IMR-90 (cell line): ENCODE results near the gene PLB1. TPM values are rescaled to one million over a fixed set of nuclear protein-coding genes. Genes with fewer than 3 reads are reported as not detected.

ENCODE experiments used
- ATAC-seq: fragments of 200-7000 bp; cut with Tn5 transposase; 2 replicates; pipeline ENCODE4 v1.9.1; 2020; ENCODE audit warnings: low read depth, mild to moderate bottlenecking, moderate library complexity
- BruUV-seq: library from RNA; stranded (reverse); fragments of 400-500 nt; replicated peaks from 2 replicates; lab custom pipeline; 2021; lab: Mats Ljungman, UMichigan
- CTCF ChIA-PET: fragments of 300-600 bp; formaldehyde crosslinking; extraction: SDS; loops from one replicate; lab custom pipeline; 2021; ENCODE audit warnings: antibody characterized with exemption; lab: Yijun Ruan, JAX
- POLR2A ChIA-PET: fragments of 300-600 bp; sonication (Branson Sonifier 250); formaldehyde crosslinking; loops from one replicate; lab custom pipeline; 2022; ENCODE audit warnings: antibody characterized with exemption; ENCODE audit not compliant: unreplicated experiment; lab: Charles Lee
- DNase-seq: peaks from one replicate; pipeline ENCODE4 v3.0.0; 2013
- H2AFZ ChIP-seq: replicated peaks from 2 replicates; pipeline ENCODE3; 2013; ENCODE audit warnings: low read length, mild to moderate bottlenecking; ENCODE audit not compliant: poor library complexity
- H2AK5ac ChIP-seq: 2 replicates; pipeline ENCODE4 v1.6.1; 2013; ENCODE audit warnings: low read depth, low read length, inconsistent platforms
- H2AK9ac ChIP-seq: replicated peaks from 2 replicates; pipeline ENCODE3; 2013; ENCODE audit warnings: mild to moderate bottlenecking, low read depth, low read length, moderate library complexity; ENCODE audit not compliant: poor library complexity
- H2BK120ac ChIP-seq: 2 replicates; pipeline ENCODE4 v1.6.1; 2013; ENCODE audit warnings: low read depth, low read length, inconsistent platforms
- H2BK15ac ChIP-seq: 3 replicates; pipeline ENCODE4 v1.6.1; 2013; ENCODE audit warnings: low read depth, low read length, inconsistent platforms
- H2BK20ac ChIP-seq: 2 replicates; pipeline ENCODE4 v1.6.1; 2013; ENCODE audit warnings: low read depth, mild to moderate bottlenecking, inconsistent platforms, low read length, moderate library complexity
- H2BK5ac ChIP-seq: 2 replicates; pipeline ENCODE4 v1.6.1; 2013; ENCODE audit warnings: mild to moderate bottlenecking, low read depth, low read length, inconsistent platforms; ENCODE audit not compliant: poor library complexity, severe bottlenecking
- H3K14ac ChIP-seq: replicated peaks from 2 replicates; pipeline ENCODE4 v1.6.1; 2013; ENCODE audit warnings: low read depth, low read length, inconsistent platforms
- H3K18ac ChIP-seq: 2 replicates; pipeline ENCODE4 v1.6.1; 2013; ENCODE audit warnings: low read depth, low read length, control low read depth
- H3K23ac ChIP-seq: 2 replicates; pipeline ENCODE4 v1.6.1; 2013; ENCODE audit warnings: low read depth, low read length, inconsistent platforms
- H3K27ac ChIP-seq: 2 replicates; pipeline ENCODE4 v1.5.1; 2013; ENCODE audit warnings: mild to moderate bottlenecking, control low read depth, low read length; ENCODE audit not compliant: insufficient read depth
- H3K27me3 ChIP-seq: 2 replicates; pipeline ENCODE4 v1.6.1; 2013; ENCODE audit warnings: low read length; ENCODE audit not compliant: control insufficient read depth, insufficient read depth
- H3K36me3 ChIP-seq: 2 replicates; pipeline ENCODE4 v1.6.1; 2013; ENCODE audit warnings: low read length, mixed read lengths; ENCODE audit not compliant: control insufficient read depth, insufficient read depth
- H3K4ac ChIP-seq: 2 replicates; pipeline ENCODE4 v1.6.1; 2013; ENCODE audit warnings: low read depth, low read length, inconsistent platforms
- H3K4me1 ChIP-seq: 2 replicates; pipeline ENCODE4 v1.6.1; 2013; ENCODE audit warnings: low read length, mixed read lengths; ENCODE audit not compliant: control insufficient read depth, insufficient read depth
- H3K4me2 ChIP-seq: 2 replicates; pipeline ENCODE4 v1.6.1; 2013; ENCODE audit warnings: low read depth, mild to moderate bottlenecking, control low read depth, low read length, moderate library complexity
- H3K4me3 ChIP-seq: 2 replicates; pipeline ENCODE4 v1.5.1; 2013; ENCODE audit warnings: low read depth, mild to moderate bottlenecking, control low read depth, low read length, moderate library complexity; ENCODE audit not compliant: insufficient read depth
- H3K56ac ChIP-seq: 2 replicates; pipeline ENCODE4 v1.6.1; 2013; ENCODE audit warnings: low read length, inconsistent platforms; ENCODE audit not compliant: insufficient read depth; ENCODE audit errors: extremely low read depth
- H3K79me1 ChIP-seq, 2 experiments: 2 replicates each; pipeline ENCODE4 v1.6.1; 2013; ENCODE audit warnings: low read length in 2 of 2, inconsistent platforms in 1 of 2, low read depth in 1 of 2
- H3K9ac ChIP-seq: 2 replicates; pipeline ENCODE4 v1.6.1; 2013; ENCODE audit warnings: low read depth, low read length, control low read depth
- H3K9me1 ChIP-seq: 2 replicates; pipeline ENCODE4 v1.6.1; 2013; ENCODE audit warnings: low read length, inconsistent platforms; ENCODE audit not compliant: insufficient read depth
- H3K9me3 ChIP-seq: 2 replicates; pipeline ENCODE4 v1.6.1; 2013; ENCODE audit warnings: low read length; ENCODE audit not compliant: control insufficient read depth, insufficient read depth
- H4K20me1 ChIP-seq: 2 replicates; pipeline ENCODE4 v1.6.1; 2013; ENCODE audit warnings: low read length, inconsistent platforms; ENCODE audit not compliant: insufficient read depth
- H4K5ac ChIP-seq: 2 replicates; pipeline ENCODE4 v1.6.1; 2013; ENCODE audit warnings: mild to moderate bottlenecking, low read depth, low read length, control low read depth
- H4K8ac ChIP-seq, 2 experiments: 2 replicates each; pipeline ENCODE4 v1.6.1; 2013; ENCODE audit warnings: low read depth in 2 of 2, low read length in 2 of 2, control low read depth in 1 of 2, inconsistent platforms in 1 of 2
- H4K91ac ChIP-seq: 2 replicates; pipeline ENCODE4 v1.6.1; 2013; ENCODE audit warnings: low read depth, low read length, inconsistent platforms; ENCODE audit not compliant: insufficient read depth
- ELK1 ChIP-seq: fragments of 150-350 bp; IDR thresholded peaks from 2 replicates; pipeline ENCODE4 v1.6.1; 2016; ENCODE audit warnings: low read depth, mild to moderate bottlenecking, low read length, moderate library complexity, borderline replicate concordance
- WGBS, 2 experiments: methylation state at CpG; one replicate each; pipeline versions ENCODE4 v1.1.5 to v1.1.7; 2013; ENCODE audit warnings: missing lambda C conversion rate in 2 of 2; ENCODE audit not compliant: insufficient read length in 1 of 2; ENCODE audit errors: extremely low coverage in 2 of 2; 5-methylcytosine and 5-hydroxymethylcytosine counted together
- dilution Hi-C: fragments of 300-500 bp; cut with HindIII; formaldehyde crosslinking; loops from one replicate; pipeline ENCODE4 v1.14.3; 2018; ENCODE audit warnings: low sequenced_read_pairs; ENCODE audit not compliant: unreplicated experiment
- in situ Hi-C: fragments of 300-500 bp; cut with MboI; formaldehyde crosslinking; loops from 3 replicates; pipeline ENCODE4 v1.14.3; 2019; ENCODE audit warnings: low sequenced_read_pairs, inconsistent platforms, mixed read lengths
- intact Hi-C: fragments of 100-400 bp; cut with micrococcal nuclease; formaldehyde crosslinking; loops from 2 replicates; pipeline ENCODE4 v1.10.0; 2022
- polyA plus RNA-seq, 3 experiments: library from polyadenylated mRNA; depleted of rRNA; stranded (reverse); fragments of >200 nt; gene quantifications; 2 replicates each; pipeline ENCODE4 v1.2.3, GENCODE V29; 2012; ENCODE audit warnings: low replicate concordance in 1 of 3
- total RNA-seq: library from RNA; depleted of rRNA; stranded (reverse); fragments of >200 nt; gene quantifications from 2 replicates; pipeline ENCODE4 v1.2.3, GENCODE V29; 2012

Gene PLB1
- total and polyA plus RNA-seq, 2 of the 4 experiments (the other 2 are of a cell fraction): 0.74 to 0.90 TPM

- no peak for TF ChIP-seq ELK1
- no peak for DNase-seq
- H3K14ac ChIP-seq: peak overlapping the region; percentile 68; the same call in 1 of the 2 replicates
- peak overlapping the region; percentile 86 for H2BK120ac ChIP-seq
- H2BK15ac ChIP-seq: peak overlapping the region; percentile 73; the same call in 2 of the 3 replicates
- peak overlapping the region; percentile 17 for H2AFZ ChIP-seq
- H4K5ac ChIP-seq: peak overlapping the region; percentile 26
- in situ Hi-C loops: loop anchor here (25.0 kb wide), 1 partner anchor 330 kb away; no protein-coding TSS in a partner anchor
- H3K27ac ChIP-seq: no peak overlapping the region
- no peak overlapping the region for H3K4me3 ChIP-seq
- dilution Hi-C loops: no loop called here
- H3K9me1 ChIP-seq: peaks cover 12% of the 10 kb centered on the region
- H3K4ac ChIP-seq: peak overlapping the region; percentile 83
- POLR2A ChIA-PET: no interaction called here
- peak overlapping the region; percentile 88 for H2AK9ac ChIP-seq
- peak overlapping the region; percentile 91 for H2BK20ac ChIP-seq
- 91% methylated on average over 4 of the region's 5 CpGs; no CpG with 5 or more reads in 1 of the 2 experiments for WGBS, 2 experiments
- peak overlapping the region; percentile 45; the same call in 1 of the 2 replicates for H3K23ac ChIP-seq
- no peaks in the 10 kb centered on the region for H3K36me3 ChIP-seq
- H4K20me1 ChIP-seq: no peaks in the 10 kb centered on the region
- peak overlapping the region; percentile 68; the same call in 1 of the 2 replicates for H4K91ac ChIP-seq
- no peak overlapping the region for H3K18ac ChIP-seq
- peaks cover 16% of the 10 kb centered on the region for H3K4me1 ChIP-seq
- H3K9ac ChIP-seq: no peak overlapping the region
- CTCF ChIA-PET: no interaction called here
- peak overlapping the region; percentile 89 for H2AK5ac ChIP-seq
- H3K79me1 ChIP-seq: 0 out of 4 replicates have a peak, but pooled peaks cover 0 to 8% of the 10 kb centered on the region in 2 experiments
- H3K4me2 ChIP-seq: no peak overlapping the region
- peak overlapping the region; percentile 22 for H2BK5ac ChIP-seq
- ATAC-seq: no peak
- peaks cover 2% of the 10 kb centered on the region; the same call in 1 of the 2 replicates for H3K9me3 ChIP-seq
- H4K8ac ChIP-seq: peak overlapping the region in 1 of 2 experiments; percentile 59; a peak in 2 of 4 replicates
- H3K56ac ChIP-seq: no peak overlapping the region
- no TSS peak for BruUV-seq
- intact Hi-C loops: loop anchor here (5.0 kb wide), 1 partner anchor 220 kb away; no protein-coding TSS in a partner anchor
- H3K27me3 ChIP-seq: no peaks in the 10 kb centered on the region
Measured at GRCh38 chr2:28582595-28582994, 86.7 kb downstream of the PLB1 start.
